HepG2 (cell line): ENCODE results near the gene A2ML1. TPM values are rescaled to one million over a fixed set of nuclear protein-coding genes. Genes with fewer than 3 reads are reported as not detected.

Source experiments
- ATAC-seq: fragments of 200-7000 bp; cut with Tn5 transposase; 3 replicates; pipeline ENCODE4 v1.9.1; 2020; ENCODE audit warnings: mild to moderate bottlenecking, moderate library complexity
- BruUV-seq: library from RNA; stranded (reverse); fragments of 400-500 nt; replicated peaks from 2 replicates; lab custom pipeline; 2021; lab: Mats Ljungman, UMichigan
- CTCF ChIA-PET: fragments of 300-600 bp; formaldehyde crosslinking; extraction: SDS; loops from one replicate; lab custom pipeline; 2021; ENCODE audit warnings: low total read pairs, inconsistent platforms, low intra/inter-chr PET ratio; lab: Yijun Ruan, JAX
- POLR2A ChIA-PET: fragments of 350-600 bp; sonication (Branson Sonifier 250); formaldehyde crosslinking; loops from one replicate; lab custom pipeline; 2020; ENCODE audit warnings: antibody characterized with exemption, inconsistent platforms; lab: Yijun Ruan, JAX
- DNase-seq: peaks from one replicate; pipeline ENCODE4 v3.0.0-alpha.2; 2015; ENCODE audit warnings: low spot score
- FAIRE-seq: peaks from 3 replicates; lab custom pipeline; 2011; peaks lifted over from hg19 to GRCh38; lab: Jason Lieb, UNC
- H2AFZ ChIP-seq: one replicate; pipeline ENCODE4 v1.6.1; 2011; ENCODE audit warnings: low read length, inconsistent platforms
- H3K27ac ChIP-seq: fragments of 300-600 bp; 3 replicates; pipeline ENCODE4 v1.8.0; 2011; ENCODE audit warnings: mixed run types, mild to moderate bottlenecking, mixed read lengths, low read length, inconsistent platforms; ENCODE audit not compliant: insufficient read depth; ENCODE audit errors: extremely low read length
- H3K27me3 ChIP-seq, 2 experiments: fragments of 200-600 bp in 1 of 2; 2 replicates in 1 of 2; 3 replicates in 1 of 2; pipeline versions ENCODE4 v1.6.0 to v1.8.0; 2011; ENCODE audit warnings: low read length in 2 of 2, mild to moderate bottlenecking in 2 of 2, moderate library complexity in 2 of 2, inconsistent platforms in 1 of 2; ENCODE audit not compliant: insufficient read depth in 2 of 2, control insufficient read depth in 1 of 2
- H3K36me3 ChIP-seq, 2 experiments: fragments of 200-600 bp in 1 of 2; replicated peaks in 1 of 2; 2 replicates in 1 of 2; 3 replicates in 1 of 2; pipeline versions ENCODE4 v1.5.1 to v1.8.0; 2011; ENCODE audit warnings: low read length in 2 of 2, inconsistent platforms in 1 of 2; ENCODE audit not compliant: insufficient read depth in 2 of 2, control insufficient read depth in 1 of 2
- H3K4me1 ChIP-seq: 2 replicates; pipeline ENCODE4 v1.5.1; 2012; ENCODE audit warnings: low read length, inconsistent platforms; ENCODE audit not compliant: insufficient read depth
- H3K4me2 ChIP-seq: 2 replicates; pipeline ENCODE4 v1.6.0; 2011; ENCODE audit warnings: low read depth, low read length, inconsistent platforms
- H3K4me3 ChIP-seq, 3 experiments: fragments of 200-600 bp in 1 of 3; sonication (generic), shearing (Covaris generic) in 1 of 3; replicated peaks in 1 of 3; 2 replicates each; pipeline ENCODE4 v1.5.1; 2011 to 2016; ENCODE audit warnings: low read length in 3 of 3, inconsistent platforms in 2 of 3, low read depth in 2 of 3, mild to moderate bottlenecking in 2 of 3, control low read depth in 1 of 3, mixed read lengths in 1 of 3; ENCODE audit not compliant: insufficient read depth in 1 of 3
- H3K79me2 ChIP-seq: one replicate; pipeline ENCODE4 v1.6.1; 2011; ENCODE audit warnings: low read length, inconsistent platforms; ENCODE audit not compliant: insufficient read depth
- H3K9ac ChIP-seq: 2 replicates; pipeline ENCODE4 v1.6.0; 2011; ENCODE audit warnings: mild to moderate bottlenecking, low read depth, low read length, inconsistent platforms; ENCODE audit not compliant: insufficient read depth
- H3K9me3 ChIP-seq: 2 replicates; pipeline ENCODE4 v1.5.1; 2012; ENCODE audit warnings: mild to moderate bottlenecking, low read length
- H4K20me1 ChIP-seq: 2 replicates; pipeline ENCODE4 v1.6.0; 2011; ENCODE audit warnings: inconsistent platforms, mild to moderate bottlenecking, low read length, moderate library complexity; ENCODE audit not compliant: insufficient read depth
- ARHGAP35 ChIP-seq: sonication (generic); formaldehyde crosslinking; IDR thresholded peaks from 2 replicates; pipeline ENCODE4 v1.9.0; 2022; ENCODE audit warnings: mild to moderate bottlenecking, inconsistent platforms, moderate library complexity, missing genetic modification reagents, borderline replicate concordance
- ATAD3A ChIP-seq: sonication (generic); formaldehyde crosslinking; IDR thresholded peaks from 2 replicates; pipeline ENCODE4 v1.4.0; 2020; ENCODE audit warnings: missing genetic modification reagents
- CHD2 ChIP-seq: IDR thresholded peaks from 2 replicates; pipeline ENCODE4 v1.6.1; 2011; ENCODE audit warnings: low read depth, low read length, improper control_type of control experiment
- FOSL2 ChIP-seq: sonication (generic); formaldehyde crosslinking; IDR thresholded peaks from 2 replicates; pipeline ENCODE4 v1.4.0; 2020; ENCODE audit warnings: missing genetic modification reagents
- KAT8 ChIP-seq: IDR thresholded peaks from 2 replicates; pipeline ENCODE4 v1.6.1; 2016; ENCODE audit warnings: missing genetic modification reagents, missing compliant biosample characterization
- PTBP1 ChIP-seq: fragments of 200-400 bp; formaldehyde crosslinking; IDR thresholded peaks from 2 replicates; pipeline ENCODE4 v1.6.1; 2018; ENCODE audit warnings: low read length, low read depth; ENCODE audit not compliant: poor library complexity, severe bottlenecking
- SP2 ChIP-seq: sonication (generic); formaldehyde crosslinking; IDR thresholded peaks from 2 replicates; pipeline ENCODE4 v1.5.1; 2020; ENCODE audit warnings: mild to moderate bottlenecking, missing genetic modification reagents
- SUZ12 ChIP-seq: fragments of 150-350 bp; IDR thresholded peaks from 2 replicates; pipeline ENCODE4 v1.6.1; 2014; ENCODE audit warnings: low read depth, low read length
- YEATS2 ChIP-seq: sonication (generic); formaldehyde crosslinking; IDR thresholded peaks from 2 replicates; pipeline ENCODE4 v1.4.0; 2020; ENCODE audit warnings: missing genetic modification reagents, borderline replicate concordance
- YY1 ChIP-seq: IDR thresholded peaks from 2 replicates; pipeline ENCODE4 v1.6.1; 2011; ENCODE audit warnings: low read length, low read depth, moderate library complexity, mild to moderate bottlenecking; ENCODE audit not compliant: insufficient read depth, insufficient replicate concordance
- ZFP62 ChIP-seq: sonication (generic); formaldehyde crosslinking; IDR thresholded peaks from 2 replicates; pipeline ENCODE4 v1.4.0; 2020; ENCODE audit warnings: missing genetic modification reagents
- ZFP90 ChIP-seq: sonication (generic); formaldehyde crosslinking; IDR thresholded peaks from 2 replicates; pipeline ENCODE4 v1.8.0; 2022; ENCODE audit warnings: missing genetic modification reagents, mild to moderate bottlenecking, inconsistent platforms, borderline replicate concordance
- ZNF441 ChIP-seq: sonication (generic); formaldehyde crosslinking; IDR thresholded peaks from 2 replicates; pipeline ENCODE4 v1.7.0; 2021; ENCODE audit warnings: missing genetic modification reagents, borderline replicate concordance
- ZNF576 ChIP-seq: sonication (generic); formaldehyde crosslinking; IDR thresholded peaks from 2 replicates; pipeline ENCODE4 v1.4.0; 2020; ENCODE audit warnings: mild to moderate bottlenecking, missing genetic modification reagents
- ZNF781 ChIP-seq: sonication (generic); formaldehyde crosslinking; IDR thresholded peaks from 2 replicates; pipeline ENCODE4 v1.5.1; 2020; ENCODE audit warnings: borderline replicate concordance, mild to moderate bottlenecking, missing genetic modification reagents; ENCODE audit errors: not compliant biosample characterization
- WGBS: methylation state at CpG from one replicate; pipeline ENCODE4 v1.1.6; 2017; ENCODE audit warnings: low lambda C conversion rate; 5-methylcytosine and 5-hydroxymethylcytosine counted together
- in situ Hi-C: cut with HindIII; loops from 2 replicates; pipeline ENCODE4 v1.10.0; 2017; ENCODE audit warnings: low pct_unique_long_range_greater_than_20kb; ENCODE audit not compliant: extremely low pct_ligation_motif_present
- intact Hi-C: fragments of 100-400 bp; cut with micrococcal nuclease; formaldehyde crosslinking; loops from one replicate; pipeline ENCODE4 v1.10.0; 2022; ENCODE audit not compliant: unreplicated experiment
- polyA plus RNA-seq, 8 experiments: library from polyadenylated mRNA; depleted of rRNA in 3 of 8; stranded (reverse) in 7 of 8; unstranded in 1 of 8; fragments of >200 nt; fragmentation: Illumina TruSeq in 4 of 8; extraction: Trizol in 4 of 8; gene quantifications; 2 replicates each; pipeline versions ENCODE4 v1.2.1 to v1.2.3, GENCODE V29; 2011 to 2016; ENCODE audit warnings: low read depth in 4 of 8, missing spikeins in 1 of 8, mixed read lengths in 1 of 8; ENCODE audit not compliant: insufficient read depth in 1 of 8
- total RNA-seq, 5 experiments: library from RNA; depleted of rRNA; stranded (reverse); fragments of >200 nt; fragmentation: Illumina TruSeq; extraction: Trizol; gene quantifications; 2 replicates each; pipeline ENCODE4 v1.2.3, GENCODE V29; 2016; ENCODE audit warnings: low read depth in 1 of 5
- TF ChIP-seq, protein P1 (sequence below): sonication (generic); formaldehyde crosslinking; IDR thresholded peaks from 2 replicates; pipeline ENCODE4 v1.5.0; 2020; ENCODE audit warnings: missing genetic modification reagents
- TF ChIP-seq, protein P2 (sequence below): sonication (generic); formaldehyde crosslinking; IDR thresholded peaks from 2 replicates; pipeline ENCODE4 v1.4.0; 2020; ENCODE audit warnings: mild to moderate bottlenecking, missing genetic modification reagents, borderline replicate concordance

Gene A2ML1
- total and polyA plus RNA-seq, 2 of the 13 experiments (the other 11 are each of a cell fraction or from before 2014, with no cell fraction given): not detected

- ChIA-PET CTCF (no interaction called here), POLR2A (no interaction called here)
- Histone ChIP-seq H3K4me2 (no peak overlapping the region), H3K27me3 (peaks cover 1 to 2% of the 10 kb centered on the region in 2 experiments; a peak in 3 of 5 replicates), H3K79me2 (no peaks in the 10 kb centered on the region), H2AFZ (no peak overlapping the region), H3K27ac (no peak overlapping the region), H3K4me1 (no peaks in the 10 kb centered on the region), H3K9ac (no peak overlapping the region), H3K4me3 (no peak overlapping the region), H3K36me3 (no peaks in the 10 kb centered on the region), H3K9me3 (no peaks in the 10 kb centered on the region), H4K20me1 (no peaks in the 10 kb centered on the region)
- intact Hi-C loops (no loop called here), in situ Hi-C loops (no loop called here)
- DNase-seq: no peak
- ATAC-seq: no peak
- WGBS: 0% methylated on average over 3 of the region's 3 CpGs
- FAIRE-seq: no peak
- no peak for TF ChIP-seq ZFP90 (CRISPR knock-in tag)
- no peak for TF ChIP-seq ATAD3A (CRISPR knock-in tag)
- TF ChIP-seq ZFP62 (CRISPR knock-in tag): no peak
- no peak for TF ChIP-seq PTBP1
- TF ChIP-seq ZNF441 (CRISPR knock-in tag): no peak
- TF ChIP-seq FOSL2 (CRISPR knock-in tag): no peak
- no peak for TF ChIP-seq SP2 (CRISPR knock-in tag)
- TF ChIP-seq CHD2: no peak
- no peak for TF ChIP-seq ARHGAP35 (CRISPR knock-in tag)
- no peak for TF ChIP-seq SUZ12
- no peak for TF ChIP-seq YY1
- TF ChIP-seq ZNF781 (CRISPR knock-in tag): no peak
- TF ChIP-seq, protein P1, sequence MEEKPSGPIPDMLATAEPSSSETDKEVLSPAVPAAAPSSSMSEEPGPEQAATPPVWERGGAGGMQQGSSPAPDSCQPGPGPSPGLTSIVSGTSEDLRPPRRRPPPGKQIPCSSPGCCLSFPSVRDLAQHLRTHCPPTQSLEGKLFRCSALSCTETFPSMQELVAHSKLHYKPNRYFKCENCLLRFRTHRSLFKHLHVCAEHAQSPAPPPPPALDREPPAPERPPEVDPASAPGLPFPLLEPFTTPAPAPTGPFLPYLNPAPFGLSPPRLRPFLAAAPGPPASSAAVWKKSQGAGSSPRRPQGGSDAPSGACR: no peak
- TF ChIP-seq ZNF576 (CRISPR knock-in tag): no peak
- TF ChIP-seq KAT8 (CRISPR knock-in tag): no peak
- TF ChIP-seq YEATS2: no peak
- TF ChIP-seq, protein P2, sequence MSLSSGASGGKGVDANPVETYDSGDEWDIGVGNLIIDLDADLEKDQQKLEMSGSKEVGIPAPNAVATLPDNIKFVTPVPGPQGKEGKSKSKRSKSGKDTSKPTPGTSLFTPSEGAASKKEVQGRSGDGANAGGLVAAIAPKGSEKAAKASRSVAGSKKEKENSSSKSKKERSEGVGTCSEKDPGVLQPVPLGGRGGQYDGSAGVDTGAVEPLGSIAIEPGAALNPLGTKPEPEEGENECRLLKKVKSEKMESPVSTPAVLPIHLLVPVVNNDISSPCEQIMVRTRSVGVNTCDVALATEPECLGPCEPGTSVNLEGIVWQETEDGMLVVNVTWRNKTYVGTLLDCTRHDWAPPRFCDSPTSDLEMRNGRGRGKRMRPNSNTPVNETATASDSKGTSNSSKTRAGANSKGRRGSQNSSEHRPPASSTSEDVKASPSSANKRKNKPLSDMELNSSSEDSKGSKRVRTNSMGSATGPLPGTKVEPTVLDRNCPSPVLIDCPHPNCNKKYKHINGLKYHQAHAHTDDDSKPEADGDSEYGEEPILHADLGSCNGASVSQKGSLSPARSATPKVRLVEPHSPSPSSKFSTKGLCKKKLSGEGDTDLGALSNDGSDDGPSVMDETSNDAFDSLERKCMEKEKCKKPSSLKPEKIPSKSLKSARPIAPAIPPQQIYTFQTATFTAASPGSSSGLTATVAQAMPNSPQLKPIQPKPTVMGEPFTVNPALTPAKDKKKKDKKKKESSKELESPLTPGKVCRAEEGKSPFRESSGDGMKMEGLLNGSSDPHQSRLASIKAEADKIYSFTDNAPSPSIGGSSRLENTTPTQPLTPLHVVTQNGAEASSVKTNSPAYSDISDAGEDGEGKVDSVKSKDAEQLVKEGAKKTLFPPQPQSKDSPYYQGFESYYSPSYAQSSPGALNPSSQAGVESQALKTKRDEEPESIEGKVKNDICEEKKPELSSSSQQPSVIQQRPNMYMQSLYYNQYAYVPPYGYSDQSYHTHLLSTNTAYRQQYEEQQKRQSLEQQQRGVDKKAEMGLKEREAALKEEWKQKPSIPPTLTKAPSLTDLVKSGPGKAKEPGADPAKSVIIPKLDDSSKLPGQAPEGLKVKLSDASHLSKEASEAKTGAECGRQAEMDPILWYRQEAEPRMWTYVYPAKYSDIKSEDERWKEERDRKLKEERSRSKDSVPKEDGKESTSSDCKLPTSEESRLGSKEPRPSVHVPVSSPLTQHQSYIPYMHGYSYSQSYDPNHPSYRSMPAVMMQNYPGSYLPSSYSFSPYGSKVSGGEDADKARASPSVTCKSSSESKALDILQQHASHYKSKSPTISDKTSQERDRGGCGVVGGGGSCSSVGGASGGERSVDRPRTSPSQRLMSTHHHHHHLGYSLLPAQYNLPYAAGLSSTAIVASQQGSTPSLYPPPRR (CRISPR knock-in tag): no peak
- no TSS peak for BruUV-seq
These were observed 5.9 kb upstream of the A2ML1 start for GRCh38 chr12:8816448-8817050.
